HG03520 (cell line): Measurements from ENCODE around the gene AGTRAP.

Experiments used
- ATAC-seq: cut with Tn5 transposase; IDR thresholded peaks from one replicate; pipeline ENCODE4 v1.9.1; 2021; ENCODE audit warnings: mild to moderate bottlenecking, moderate library complexity; ENCODE audit not compliant: unreplicated experiment

AGTRAP gene

DNA sequence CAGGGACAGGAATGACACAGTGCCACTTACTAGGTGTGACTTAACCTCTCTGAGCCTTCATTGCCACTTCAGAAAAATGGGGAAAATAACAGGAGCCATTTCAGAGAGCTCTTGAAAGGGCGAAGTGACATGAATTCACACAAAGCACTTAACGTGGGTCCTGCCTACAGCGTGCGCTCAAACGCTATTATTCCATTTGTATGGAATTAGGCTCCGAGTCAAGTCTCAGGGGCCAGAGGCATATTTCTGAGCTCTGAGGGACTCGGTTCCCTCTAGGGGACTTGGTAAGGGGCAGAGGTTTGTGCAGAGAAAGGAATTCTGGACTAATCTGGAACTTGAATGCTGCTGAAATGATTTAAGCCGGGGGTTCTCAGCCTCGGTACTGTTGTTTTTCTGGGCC is 30.3 kb upstream of the AGTRAP start:
- ATAC-seq: no peak

DNA sequence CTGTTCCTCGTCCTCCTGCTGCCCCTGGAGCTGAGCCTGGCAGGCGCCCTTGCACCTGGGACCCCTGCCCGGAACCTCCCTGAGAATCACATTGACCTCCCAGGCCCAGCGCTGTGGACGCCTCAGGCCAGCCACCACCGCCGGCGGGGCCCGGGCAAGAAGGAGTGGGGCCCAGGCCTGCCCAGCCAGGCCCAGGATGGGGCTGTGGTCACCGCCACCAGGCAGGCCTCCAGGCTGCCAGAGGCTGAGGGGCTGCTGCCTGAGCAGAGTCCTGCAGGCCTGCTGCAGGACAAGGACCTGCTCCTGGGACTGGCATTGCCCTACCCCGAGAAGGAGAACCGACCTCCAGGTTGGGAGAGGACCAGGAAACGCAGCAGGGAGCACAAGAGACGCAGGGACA is 29.6 kb upstream of the AGTRAP start:
- ATAC-seq: no peak

DNA sequence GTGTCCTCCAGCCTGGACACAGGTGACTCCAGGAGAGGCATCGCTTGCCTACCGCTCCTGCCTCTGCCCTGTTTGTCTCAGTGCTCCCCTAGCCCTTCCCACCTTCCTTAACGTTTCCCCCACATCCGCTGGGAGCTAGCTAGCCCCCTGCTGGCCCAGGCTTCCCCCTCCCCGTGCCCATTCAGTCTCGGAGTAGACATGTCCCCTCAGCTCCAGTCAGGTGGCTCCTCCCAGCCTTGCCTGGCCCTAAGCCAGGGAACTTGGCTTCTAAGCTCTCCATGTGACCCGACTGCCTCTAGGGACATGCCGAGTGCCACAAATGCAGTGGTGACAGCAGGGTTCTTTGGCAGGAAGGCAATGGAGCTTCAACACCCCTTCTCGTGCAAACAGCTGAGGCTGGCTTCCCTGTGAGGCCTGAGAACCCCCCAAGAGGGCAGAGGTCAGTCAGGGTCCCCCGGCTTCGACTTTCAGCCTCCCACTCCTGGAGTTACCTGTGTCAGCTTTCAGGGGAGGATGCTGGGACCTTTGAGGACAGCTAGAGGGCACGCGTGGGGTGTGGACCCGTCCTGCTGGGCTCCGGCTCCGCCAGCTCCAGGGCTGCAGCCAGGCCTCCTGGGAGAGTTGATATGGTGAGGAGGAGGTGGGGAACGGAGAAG is 28.2 kb upstream of the AGTRAP start:
- no peak for ATAC-seq

DNA sequence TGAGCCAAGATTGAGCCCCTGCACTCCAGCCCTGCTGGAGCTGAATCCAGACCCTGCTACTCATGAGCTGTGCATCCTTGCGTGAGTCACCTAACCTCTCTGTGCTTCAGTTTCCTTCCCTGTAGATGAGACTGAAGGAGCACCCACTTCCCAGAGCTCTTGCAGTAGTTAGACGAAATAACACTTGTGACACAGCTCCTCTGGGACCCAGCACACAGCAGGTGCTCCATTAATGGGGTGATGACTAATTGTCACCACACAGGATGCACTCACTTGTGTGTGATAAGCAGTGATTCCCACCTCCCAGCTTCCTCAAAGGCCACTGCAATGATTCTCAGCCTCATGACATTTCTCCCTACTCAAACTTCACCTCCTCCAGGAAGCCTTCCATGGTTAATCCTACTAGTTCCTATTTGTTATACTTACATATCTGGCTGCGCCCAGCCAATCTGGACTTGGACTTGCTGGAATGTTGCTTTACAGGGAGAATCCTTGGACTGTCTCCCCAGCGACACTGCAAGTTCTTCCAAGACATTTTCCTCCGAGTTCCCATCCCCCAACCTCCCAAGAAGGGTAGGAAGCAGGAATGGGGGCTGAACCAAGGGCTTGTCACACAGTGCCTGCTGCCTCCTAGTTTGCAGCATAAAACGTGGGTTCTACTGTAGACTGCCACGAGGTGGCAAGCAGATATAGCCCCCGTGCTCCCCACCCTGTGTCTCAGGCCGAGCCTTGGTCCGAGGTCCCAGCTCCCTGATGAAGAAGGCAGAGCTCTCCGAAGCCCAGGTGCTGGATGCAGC is 27.2 kb upstream of the AGTRAP start:
- no peak for ATAC-seq

DNA sequence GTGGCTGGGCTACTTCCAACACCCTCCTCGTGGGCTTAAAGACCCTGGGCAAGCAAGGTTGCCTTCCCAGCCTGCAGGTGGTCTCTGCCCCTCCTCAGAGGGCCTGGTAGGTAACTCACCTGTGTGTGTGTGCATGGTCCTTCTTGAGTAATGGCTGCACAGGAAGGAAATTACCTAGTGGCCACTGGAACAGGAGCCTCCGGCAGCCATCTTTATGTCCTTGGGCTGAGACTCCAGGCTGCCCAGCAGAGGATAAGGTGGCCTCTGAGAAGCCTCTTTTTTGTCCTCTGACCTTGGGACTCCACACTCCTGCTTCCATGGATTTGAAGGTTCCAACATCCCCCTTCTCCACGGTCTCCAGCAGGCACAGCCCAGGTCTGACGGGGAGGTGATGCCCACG is 24.4 kb upstream of the AGTRAP start:
- ATAC-seq: no peak

DNA sequence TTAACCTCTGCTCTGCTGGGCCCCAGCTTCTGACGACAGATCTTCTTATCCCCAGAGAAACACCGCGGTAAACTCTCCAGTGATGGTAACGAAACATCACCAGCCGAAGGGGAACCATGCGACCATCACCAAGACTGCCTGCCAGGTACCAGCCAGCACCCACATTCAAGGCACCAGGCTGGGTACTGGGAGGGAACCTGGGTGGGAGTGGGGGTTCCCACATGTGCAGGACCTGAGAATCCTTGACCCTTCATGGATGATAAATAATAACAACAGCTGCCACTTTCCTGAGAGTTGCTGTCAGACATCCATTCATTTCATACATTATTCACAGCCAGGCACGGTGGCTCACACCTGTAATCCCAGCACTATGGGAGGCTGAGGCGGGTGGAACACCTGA is 23.7 kb upstream of the AGTRAP start:
- no peak for ATAC-seq

DNA sequence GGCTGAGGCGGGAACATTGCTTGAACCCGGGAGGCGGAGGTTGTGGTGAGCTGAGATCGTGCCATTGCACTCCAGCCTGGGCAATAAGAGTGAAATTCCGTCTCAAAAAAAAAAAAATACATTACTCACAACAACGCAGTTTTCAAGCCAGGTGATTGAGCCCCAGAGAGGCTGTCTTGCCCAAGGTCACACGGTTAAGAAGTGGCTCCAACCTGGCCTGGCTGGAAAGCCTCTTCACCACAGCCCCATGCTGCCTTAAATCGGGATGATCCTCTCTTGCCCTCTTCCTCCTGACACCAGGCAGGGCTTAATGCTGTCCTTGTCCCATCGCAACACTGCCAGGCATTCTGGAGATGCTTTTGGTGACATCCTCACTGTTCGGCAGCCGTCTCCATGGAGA is 22.8 kb upstream of the AGTRAP start:
- no peak for ATAC-seq

DNA sequence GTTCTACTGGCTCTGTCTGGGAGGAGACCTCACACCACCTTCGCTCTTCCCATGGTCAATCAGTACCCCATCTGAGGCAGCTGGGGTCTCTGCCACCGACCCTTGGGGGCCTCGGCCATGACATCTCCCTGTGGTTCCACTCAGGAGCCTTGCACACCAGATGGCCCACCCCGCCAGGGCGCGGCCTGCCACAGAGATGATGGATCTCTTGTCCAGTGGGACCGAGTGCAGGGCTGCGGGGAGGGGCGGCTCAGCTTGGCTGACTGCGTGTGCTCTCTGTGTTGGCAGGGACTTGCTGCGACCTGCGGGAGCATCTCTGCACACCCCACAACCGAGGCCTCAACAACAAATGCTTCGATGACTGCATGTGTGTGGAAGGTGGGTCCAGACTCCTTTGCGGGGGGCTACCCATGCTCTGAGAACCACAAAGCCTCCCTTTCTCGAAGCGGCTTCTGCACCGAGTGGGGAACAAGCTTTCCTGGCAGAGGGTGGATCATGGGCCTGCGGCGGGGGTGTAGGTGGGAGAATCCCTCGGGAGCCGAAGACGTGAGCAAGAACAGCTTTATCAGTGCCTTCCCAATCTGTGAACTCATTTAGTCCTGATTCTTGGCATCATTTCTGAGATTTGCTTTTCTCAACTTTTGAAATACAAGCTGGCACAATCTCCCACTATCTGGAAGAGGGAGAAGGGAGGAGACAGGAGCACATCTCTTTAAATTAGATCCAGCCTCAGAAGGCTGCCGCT is 20.9 kb upstream of the AGTRAP start:
- no peak for ATAC-seq

DNA sequence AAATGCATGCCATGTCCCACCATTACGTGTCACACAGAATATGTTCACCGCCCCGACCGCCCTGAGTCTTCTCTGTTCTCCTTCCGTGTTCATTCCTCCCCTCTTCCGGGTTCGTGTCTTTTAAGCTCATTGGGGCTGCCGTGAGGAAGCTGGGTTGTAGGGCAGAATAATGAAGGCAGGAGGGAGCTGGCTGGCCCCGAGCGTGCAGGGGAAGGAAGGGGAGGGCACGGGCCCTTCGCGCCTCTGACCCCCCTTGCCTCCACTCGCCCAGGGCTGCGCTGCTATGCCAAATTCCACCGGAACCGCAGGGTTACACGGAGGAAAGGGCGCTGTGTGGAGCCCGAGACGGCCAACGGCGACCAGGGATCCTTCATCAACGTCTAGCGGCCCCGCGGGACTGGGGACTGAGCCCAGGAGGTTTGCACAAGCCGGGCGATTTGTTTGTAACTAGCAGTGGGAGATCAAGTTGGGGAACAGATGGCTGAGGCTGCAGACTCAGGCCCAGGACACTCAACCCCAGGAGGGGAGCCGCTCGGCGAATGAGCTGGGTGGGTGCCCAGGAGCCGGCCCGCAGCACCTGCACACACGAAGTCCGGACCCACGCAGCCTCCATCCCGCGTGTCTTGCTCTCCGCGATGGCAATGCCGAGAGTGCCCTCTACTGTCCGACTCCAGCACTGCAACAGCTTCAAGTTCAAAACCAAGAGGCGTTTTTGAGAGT is 16.5 kb upstream of the AGTRAP start:
- ATAC-seq: no peak

DNA sequence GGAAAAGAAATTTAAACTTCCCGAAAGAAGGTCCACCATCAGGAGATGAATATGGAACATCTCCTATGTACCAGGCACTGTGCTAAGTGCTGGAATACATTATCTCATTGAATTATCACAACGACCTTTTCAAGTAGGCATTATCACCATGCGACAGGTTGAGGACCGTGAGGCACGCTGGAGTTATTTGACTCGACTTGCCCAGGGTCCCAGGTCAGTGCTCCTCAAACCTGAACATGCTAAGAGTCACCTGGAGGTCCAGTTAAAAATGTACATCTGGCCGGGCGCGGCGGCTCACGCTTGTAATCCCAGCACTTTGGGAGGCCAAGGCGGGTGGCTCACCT is 15.9 kb upstream of the AGTRAP start:
- ATAC-seq: no peak

DNA sequence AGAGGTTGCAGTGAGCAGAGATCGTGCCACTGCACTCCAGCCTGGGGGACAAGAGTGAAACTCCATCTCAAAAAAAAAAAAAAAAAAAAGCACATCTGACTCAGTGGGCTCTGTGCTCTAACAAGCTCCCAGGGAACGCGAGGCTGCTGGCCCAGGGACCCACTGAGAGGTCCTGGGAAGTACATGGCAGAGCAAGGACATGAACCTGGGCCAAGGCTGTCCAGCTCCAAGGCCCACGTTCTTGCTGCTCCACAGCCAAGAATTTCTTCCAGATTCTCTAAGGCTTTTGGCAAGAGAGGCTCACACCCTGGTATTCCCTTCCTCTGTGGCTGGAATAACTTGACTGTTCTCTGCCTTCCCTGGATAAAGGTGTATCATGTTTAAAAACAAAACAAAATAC is 15.4 kb upstream of the AGTRAP start:
- ATAC-seq: no peak

DNA sequence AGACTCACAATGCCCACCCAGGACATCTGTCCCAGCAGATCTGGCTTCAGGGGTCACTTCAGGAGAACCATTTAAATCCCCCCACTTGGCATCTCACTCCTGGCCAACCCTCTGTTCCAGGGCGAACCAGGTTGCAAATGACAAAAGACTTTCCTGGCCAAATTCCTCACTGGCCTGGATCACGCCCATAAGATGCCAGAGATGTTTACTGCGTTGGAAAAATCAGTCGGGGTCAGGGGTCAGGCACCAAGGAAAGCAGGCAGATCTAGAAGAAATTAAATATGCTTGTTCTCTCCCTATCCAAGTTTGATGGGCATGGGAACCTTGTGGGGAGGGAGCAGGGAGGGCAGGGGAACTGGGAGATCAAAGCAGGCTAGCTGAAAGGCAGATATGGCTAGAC is 14.6 kb upstream of the AGTRAP start:
- no peak for ATAC-seq

DNA sequence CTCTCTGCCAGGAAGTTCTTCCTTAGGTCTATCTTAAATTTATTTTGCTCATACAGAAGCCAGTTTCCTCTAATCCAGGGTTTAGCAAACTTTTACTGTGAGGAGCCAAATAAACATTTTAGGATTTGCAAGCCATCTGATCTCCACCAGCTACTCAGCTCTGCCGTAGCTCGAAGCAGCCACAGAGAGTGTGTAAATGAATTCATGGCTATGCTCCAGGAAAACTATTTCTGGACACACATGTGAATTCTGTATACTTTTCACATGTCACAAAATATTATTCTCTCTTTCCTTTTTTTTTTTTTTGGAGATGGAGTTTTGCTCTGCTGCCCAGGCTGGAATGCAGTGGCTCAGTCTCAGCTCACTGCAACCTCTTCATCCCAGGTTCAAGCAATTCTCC is 13.4 kb upstream of the AGTRAP start:
- no peak for ATAC-seq

DNA sequence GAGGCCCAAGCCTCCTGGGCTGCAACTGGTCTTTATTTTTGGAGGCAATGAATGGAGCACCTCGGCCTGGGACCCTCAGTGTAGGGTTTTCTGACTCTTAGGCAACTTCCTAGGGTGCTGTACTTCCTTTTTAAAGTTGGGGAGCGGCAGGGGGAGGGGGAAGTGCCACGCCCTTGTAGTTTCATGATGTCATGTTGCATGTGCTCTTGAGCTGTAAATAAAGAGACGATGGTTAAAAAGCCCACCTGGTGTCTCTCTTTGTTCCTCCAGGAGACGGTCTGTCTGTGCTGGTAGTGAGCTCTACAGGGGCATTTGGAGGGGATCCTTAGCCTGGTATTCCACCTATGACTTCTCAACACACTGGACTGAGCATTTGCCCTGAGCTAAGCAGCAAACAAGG is 10.3 kb upstream of the AGTRAP start:
- no peak for ATAC-seq

DNA sequence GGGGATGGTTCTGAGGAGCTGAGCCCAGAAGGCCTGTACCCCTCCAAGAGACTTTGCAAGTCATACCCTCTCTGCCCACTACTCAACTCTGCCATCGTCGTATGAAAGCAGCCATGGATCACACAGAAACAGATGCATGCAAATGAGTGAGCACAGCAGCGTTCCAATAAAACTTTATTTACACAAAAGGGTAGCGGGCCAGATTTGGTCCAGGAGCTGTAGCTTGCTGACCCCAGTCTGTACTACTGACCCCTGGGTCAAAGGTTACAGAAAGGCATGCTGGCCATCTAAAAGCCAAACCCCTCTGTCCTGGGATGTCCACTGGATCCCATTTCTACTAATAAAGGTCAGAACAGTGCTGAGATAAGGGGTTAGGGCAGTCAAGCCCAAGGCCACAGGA is 8.8 kb upstream of the AGTRAP start:
- ATAC-seq: no peak

DNA sequence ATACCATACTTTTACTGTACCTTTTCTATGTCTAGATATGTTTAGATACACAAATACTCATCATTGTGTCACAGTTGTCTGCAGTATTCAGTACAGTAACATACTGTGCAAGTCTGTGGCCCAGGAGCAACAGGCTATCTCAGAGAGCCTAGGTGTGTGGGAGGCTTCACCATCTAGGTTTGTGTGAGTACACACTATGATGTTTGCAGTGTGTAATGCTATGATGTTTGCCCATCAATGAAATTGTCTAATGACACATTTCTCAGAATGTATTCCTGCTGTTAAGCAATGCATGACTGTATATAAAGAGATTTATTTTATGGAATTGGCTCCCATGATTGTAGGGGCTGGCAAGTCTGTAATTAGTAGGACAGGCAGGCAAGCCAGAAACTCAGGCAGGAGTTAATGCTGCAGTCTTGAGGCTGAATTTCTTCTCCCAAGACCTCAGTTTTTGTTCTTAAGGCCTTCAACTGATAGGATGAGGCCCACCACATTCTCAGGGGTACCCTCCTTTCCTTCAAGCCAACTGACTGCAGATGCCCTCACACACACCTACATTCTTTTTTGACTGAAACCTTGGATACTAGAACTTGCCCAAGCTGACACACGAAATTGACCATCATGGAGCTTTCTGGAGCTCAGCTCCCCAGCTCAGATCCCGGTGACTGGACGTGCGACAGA is 7.7 kb upstream of the AGTRAP start:
- ATAC-seq: no peak

DNA sequence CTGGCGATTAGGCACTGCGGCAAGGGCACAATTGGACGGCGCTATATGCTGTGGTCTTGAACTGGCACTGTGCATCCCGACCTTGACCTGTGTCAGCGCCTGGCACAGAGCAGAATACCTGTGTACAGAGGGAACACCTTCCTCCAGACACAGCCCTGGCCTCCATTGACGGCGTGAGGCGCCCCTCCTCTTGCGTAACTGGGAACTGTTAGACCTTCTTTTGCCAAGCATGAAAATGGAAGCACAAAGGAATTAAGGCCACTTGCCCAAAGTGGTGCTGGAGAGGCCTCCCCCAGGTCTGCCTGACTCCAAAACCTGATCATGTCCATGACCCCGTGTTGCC is 6.8 kb upstream of the AGTRAP start:
- no peak for ATAC-seq

DNA sequence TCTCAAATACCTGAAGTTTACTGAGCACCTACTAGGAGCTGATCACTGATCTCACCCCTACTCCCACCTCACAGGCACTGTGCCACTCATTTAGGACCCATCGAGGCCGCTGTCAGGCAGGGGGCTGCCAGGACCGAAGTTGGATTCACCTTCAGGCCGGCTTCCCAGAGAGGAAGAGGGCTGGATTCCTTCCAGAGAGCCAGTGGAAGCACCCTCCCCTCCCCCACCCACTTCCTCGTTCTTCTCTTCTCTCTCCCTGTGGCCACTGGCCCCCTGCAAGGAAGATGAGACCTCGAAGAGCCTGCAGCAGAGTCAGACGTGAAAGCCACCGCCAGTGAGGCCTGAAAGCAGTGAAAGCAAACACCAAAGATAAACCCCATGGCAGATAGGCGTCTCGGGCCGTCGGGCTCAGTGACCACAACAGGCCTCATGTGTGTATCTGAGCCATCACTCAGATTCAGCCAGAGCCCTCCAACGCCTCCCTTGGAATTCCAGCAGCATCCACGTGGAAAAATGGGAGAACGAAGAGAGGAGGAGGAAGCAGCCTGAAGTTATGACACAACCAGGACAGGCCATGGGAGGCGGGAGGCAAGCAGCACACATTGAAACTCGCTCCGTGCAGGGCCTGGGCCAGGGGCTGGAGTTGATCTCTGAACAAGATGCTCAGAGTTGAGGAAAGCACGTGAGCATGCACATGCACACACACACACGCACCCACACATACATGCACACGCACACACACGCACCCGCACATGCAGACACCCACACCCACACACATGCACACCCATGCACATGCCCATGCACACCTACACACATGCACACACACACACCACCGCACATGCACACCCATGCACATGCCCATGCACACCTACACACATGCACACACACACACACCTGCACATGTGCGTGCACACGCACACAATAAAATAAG is 6.2 kb upstream of the AGTRAP start:
- ATAC-seq: no peak

DNA sequence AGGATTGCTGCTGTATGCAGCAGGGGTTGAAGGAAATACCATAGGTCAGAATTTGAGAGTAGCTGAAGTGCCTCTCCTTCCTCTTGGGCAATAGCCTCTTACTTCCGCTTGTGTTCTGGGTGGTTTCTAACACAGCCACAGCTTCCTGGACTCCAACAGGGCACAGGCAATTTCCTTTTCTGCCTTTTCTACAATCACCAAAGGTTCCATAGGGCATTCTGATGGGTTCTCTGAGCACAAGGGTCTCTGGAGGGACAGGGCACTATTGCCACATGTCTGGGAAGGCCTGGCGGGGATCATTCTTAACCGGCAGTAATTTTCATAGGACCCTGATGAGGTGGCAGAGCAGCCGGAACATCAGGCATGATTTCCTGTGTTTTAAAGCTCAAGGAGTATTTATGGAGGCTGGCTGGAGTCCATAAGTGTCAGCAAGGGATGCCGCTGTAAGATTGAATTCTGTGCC is 5.5 kb upstream of the AGTRAP start:
- ATAC-seq: no peak
